Measurements from ENCODE around the gene MLPH. TPM values are rescaled to one million over a fixed set of nuclear protein-coding genes. Genes with fewer than 3 reads are reported as not detected.

Gene MLPH
- polyA plus RNA-seq, 1 of the 3 experiments (the other 2 are of a cell fraction), result 93.6 TPM

GRCh38 chr2:237557633-237558015, 70.6 kb downstream of the MLPH start:
- H4K20me1 ChIP-seq (ENCODE audit: insufficient read depth), result no peaks in the 10 kb centered on the region

GRCh38 chr2:237558961-237559641, 72.0 kb downstream of the MLPH start:
- WGBS (ENCODE audit: low lambda C conversion rate), result 74% methylated on average over 16 of the region's 22 CpGs
- Histone ChIP-seq H3K79me2 (ENCODE audit: insufficient read depth) (no peaks in the 10 kb centered on the region), H3K9me3 (peaks cover 9% of the 10 kb centered on the region; the same call in 1 of the 2 replicates), H4K20me1 (ENCODE audit: insufficient read depth) (no peaks in the 10 kb centered on the region), H3K4me1 (ENCODE audit: control insufficient read depth in 1 of 2, insufficient read depth in 2 of 2, low read depth in 1 of 2, low read length in 1 of 2) (peaks cover 0 to 6% of the 10 kb centered on the region in 2 experiments; a peak in 1 of 4 replicates), H3K4me3 (ENCODE audit: low read depth in 2 of 2, low read length in 1 of 2) (no peak overlapping the region), H3K36me3 (replicated peaks in 1 of 2; ENCODE audit: control insufficient read depth in 1 of 2, insufficient read depth in 2 of 2, low read length in 1 of 2) (peaks cover 4 to 31% of the 10 kb centered on the region in 2 experiments), H2AFZ (ENCODE audit: low read depth) (no peak overlapping the region), H3K9me2 (no peaks in the 10 kb centered on the region), H3K9ac (no peak overlapping the region), H3K27ac (ENCODE audit: low read depth in 2 of 2, low read length in 1 of 2) (no peak overlapping the region), H3F3A (replicated peaks; ENCODE audit: insufficient read depth) (peaks cover 30% of the 10 kb centered on the region), H3K27me3 (ENCODE audit: insufficient read depth) (no peaks in the 10 kb centered on the region), H3K4me2 (no peak overlapping the region)
- POLR2A ChIA-PET, result no interaction called here
- no peak for TF ChIP-seq MXI1 (IDR thresholded peaks at IDR 0.05; ENCODE audit: low read depth, low read length)
- TF ChIP-seq PBX3 (IDR thresholded peaks at IDR 0.05), result no peak
- TF ChIP-seq NFIC (IDR thresholded peaks at IDR 0.05; ENCODE audit: borderline replicate concordance), result peak; percentile 41; the same call in 1 of the 2 replicates
- TF ChIP-seq TAF1 (IDR thresholded peaks at IDR 0.05; ENCODE audit: borderline replicate concordance, low read depth, low read length), result no peak
- TF ChIP-seq FOXM1 (IDR thresholded peaks at IDR 0.05; ENCODE audit: low read depth), result no peak
- TF ChIP-seq JUND (IDR thresholded peaks at IDR 0.05), result no peak
- no peak for TF ChIP-seq REST (IDR thresholded peaks at IDR 0.05; ENCODE audit: low read depth, low read length)
- TF ChIP-seq USF2 (IDR thresholded peaks at IDR 0.05; ENCODE audit: borderline replicate concordance, low read depth, low read length), result no peak
- CTCF ChIA-PET, result interaction anchor here (4.5 to 8.2 kb wide), 2 partner anchors 13 to 46 kb away, joined by 24 to 59 read pairs; no protein-coding TSS in a partner anchor
- DNase-seq, result no peak

More at GRCh38 chr2:237557633-237558015, 70.6 kb downstream of the MLPH start:
- Histone ChIP-seq H3K27ac (ENCODE audit: low read depth in 2 of 2, low read length in 1 of 2) (no peak overlapping the region), H3K36me3 (replicated peaks in 1 of 2; ENCODE audit: control insufficient read depth in 1 of 2, insufficient read depth in 2 of 2, low read length in 1 of 2) (peaks cover 10 to 46% of the 10 kb centered on the region in 2 experiments), H3K4me2 (no peak overlapping the region), H3K79me2 (ENCODE audit: insufficient read depth) (no peaks in the 10 kb centered on the region), H3K4me3 (ENCODE audit: low read depth in 2 of 2, low read length in 1 of 2) (no peak overlapping the region), H2AFZ (ENCODE audit: low read depth) (no peak overlapping the region), H3F3A (replicated peaks; ENCODE audit: insufficient read depth) (peaks cover 43% of the 10 kb centered on the region), H3K9ac (no peak overlapping the region), H3K9me3 (peaks cover 10% of the 10 kb centered on the region), H3K4me1 (ENCODE audit: control insufficient read depth in 1 of 2, insufficient read depth in 2 of 2, low read depth in 1 of 2, low read length in 1 of 2) (peaks cover 0 to 6% of the 10 kb centered on the region in 2 experiments; a peak in 1 of 4 replicates), H3K27me3 (ENCODE audit: insufficient read depth) (no peaks in the 10 kb centered on the region), H3K9me2 (no peaks in the 10 kb centered on the region)
- 65% methylated on average over 4 of the region's 4 CpGs for WGBS (ENCODE audit: low lambda C conversion rate)
- CTCF ChIA-PET, result interaction anchor here (1.0 to 8.2 kb wide), 3 partner anchors 13 to 45 kb away, joined by 4 to 59 read pairs (median 24); no protein-coding TSS in a partner anchor
- DNase-seq, result no peak
- POLR2A ChIA-PET, result no interaction called here
- TF ChIP-seq FOXJ3 (CRISPR knock-in tag; IDR thresholded peaks at IDR 0.05), result no peak
- TF ChIP-seq POLR2AphosphoS5 (IDR thresholded peaks at IDR 0.05; ENCODE audit: low read depth, low read length), result no peak
- TF ChIP-seq FOSL2 (IDR thresholded peaks at IDR 0.05; ENCODE audit: borderline replicate concordance, low read depth), result no peak
- TF ChIP-seq RFX5 (IDR thresholded peaks at IDR 0.05; ENCODE audit: low read length), result no peak
- no peak for TF ChIP-seq SMC3 (IDR thresholded peaks at IDR 0.05; ENCODE audit: low read depth, low read length)
- TF ChIP-seq FOXM1 (IDR thresholded peaks at IDR 0.05; ENCODE audit: low read depth), result no peak
- TF ChIP-seq EP300 (IDR thresholded peaks at IDR 0.05; ENCODE audit: borderline replicate concordance in 1 of 2, low read depth in 1 of 2, low read length in 1 of 2), result no peak
- no peak for TF ChIP-seq PBX3 (IDR thresholded peaks at IDR 0.05)
- TF ChIP-seq IRF3 (IDR thresholded peaks at IDR 0.05; ENCODE audit: low read depth, low read length), result no peak
- no peak for TF ChIP-seq CHD2 (IDR thresholded peaks at IDR 0.05; ENCODE audit: low read length, partially characterized antibody)
